Measurements from ENCODE around the gene SECTM1. TPM values are rescaled to one million over a fixed set of nuclear protein-coding genes. Genes with fewer than 3 reads are reported as not detected.

SECTM1 gene
- total RNA-seq, 5 donors from 2014 or later (not counting 1 experiment from before 2014, with no cell fraction given): 1.3 to 5.1 (median 4.4) TPM

- Mint-ChIP-seq H3K36me3 (peaks cover 4% of the 10 kb centered on the region), H3K27ac (peak overlapping the region; percentile 91 to 95), H3K4me3 (peak overlapping the region in 2 of 3 donors; percentile 86 to 88), H3K9me3 (no peaks in the 10 kb centered on the region), H3K27me3 (no peaks in the 10 kb centered on the region), H3K4me1 (peaks cover 23 to 27% (median 27%) of the 10 kb centered on the region in 3 donors)
- Histone ChIP-seq H3K4me3 (ENCODE audit: control insufficient read depth in 1 of 2, extremely low read depth in 1 of 2, low read length in 1 of 2) (peak overlapping the region; percentile 67 to 95), H3K27ac (ENCODE audit: low read length) (peak overlapping the region; percentile 73), H3K4me1 (ENCODE audit: control insufficient read depth in 1 of 2, extremely low read depth in 1 of 2, insufficient read depth in 2 of 2, low read length in 2 of 2) (peaks cover 10 to 68% of the 10 kb centered on the region in 2 experiments), H3K27me3 (replicated peaks in 1 of 2; ENCODE audit: control insufficient read depth in 2 of 2, extremely low read depth in 1 of 2, insufficient read depth in 2 of 2, low read length in 1 of 2) (peaks cover 0 to 7% of the 10 kb centered on the region in 2 experiments), H3K36me3 (ENCODE audit: control insufficient read depth in 2 of 2, extremely low read depth in 1 of 2, insufficient read depth in 1 of 2, low read length in 1 of 2) (peaks cover 4 to 16% of the 10 kb centered on the region in 2 donors), H3K9me3 (no peaks in the 10 kb centered on the region)
- 34% methylated on average over 16 of the region's 29 CpGs for WGBS (ENCODE audit: insufficient coverage)
- DNase-seq (peak in 5 of 35 experiments; percentile 23 to 53 (median 45)), ATAC-seq (replicated peaks in 1 of 4) (peak; percentile 26 to 34 (median 32))
- ChIA-PET POLR2A (interaction anchor here (0.6 to 0.8 kb wide), 4 partner anchors 10 to 24 kb away, joined by 3 to 6 read pairs (median 4); no protein-coding TSS in a partner anchor), CTCF (interaction anchor here (0.6 to 1.3 kb wide), 7 partner anchors 15 to 111 kb away, joined by 3 to 6 read pairs (median 3); no protein-coding TSS in a partner anchor)
Measured at GRCh38 chr17:82316651-82317393, 16.7 kb downstream of the SECTM1 start.

- Mint-ChIP-seq H3K4me3 (peak overlapping the region in 2 of 3 donors; percentile 86 to 88), H3K27ac (peak overlapping the region; percentile 91 to 95)
- POLR2A ChIA-PET: no interaction called here
Measured at GRCh38 chr17:82315703-82316358, 17.7 kb downstream of the SECTM1 start.

GRCh38 chr17:82314727-82315605 is 18.6 kb downstream of the SECTM1 start:
- H3K9me3 Mint-ChIP-seq: no peaks in the 10 kb centered on the region
- H3K36me3 ChIP-seq (ENCODE audit: control insufficient read depth in 2 of 2, extremely low read depth in 1 of 2, insufficient read depth in 1 of 2, low read length in 1 of 2): peaks cover 4 to 16% of the 10 kb centered on the region in 2 donors
- H3K27ac ChIP-seq (ENCODE audit: low read length): peak overlapping the region; percentile 49
- POLR2A ChIA-PET: interaction anchor here in 1 of 2 donors (0.5 kb wide), 1 partner anchor 20 kb away, joined by 4 read pairs; no protein-coding TSS in a partner anchor
- peak overlapping the region in 2 of 3 donors; percentile 86 to 88 for H3K4me3 Mint-ChIP-seq
- peaks cover 4% of the 10 kb centered on the region for H3K36me3 Mint-ChIP-seq
- CTCF ChIA-PET: no interaction called here
- peak overlapping the region; percentile 67 to 95 for H3K4me3 ChIP-seq (ENCODE audit: control insufficient read depth in 1 of 2, extremely low read depth in 1 of 2, low read length in 1 of 2)
- 69% methylated on average over 27 of the region's 32 CpGs for WGBS (ENCODE audit: insufficient coverage)
- H3K27me3 Mint-ChIP-seq: no peaks in the 10 kb centered on the region
- H3K4me1 Mint-ChIP-seq: peaks cover 18 to 24% (median 19%) of the 10 kb centered on the region in 3 donors
- no peak for ATAC-seq (replicated peaks in 1 of 4)
- H3K9me3 ChIP-seq: no peaks in the 10 kb centered on the region
- H3K27me3 ChIP-seq (replicated peaks in 1 of 2; ENCODE audit: control insufficient read depth in 2 of 2, extremely low read depth in 1 of 2, insufficient read depth in 2 of 2, low read length in 1 of 2): peaks cover 0 to 9% of the 10 kb centered on the region in 2 experiments
- H3K4me1 ChIP-seq (ENCODE audit: control insufficient read depth in 1 of 2, extremely low read depth in 1 of 2, insufficient read depth in 2 of 2, low read length in 2 of 2): peaks cover 9 to 51% of the 10 kb centered on the region in 2 experiments
- peak overlapping the region in 1 of 2 donors; percentile 91 for H3K27ac Mint-ChIP-seq
- DNase-seq: no peak

More at GRCh38 chr17:82315703-82316358, 17.7 kb downstream of the SECTM1 start:
- DNase-seq: peak in 32 of 35 experiments; percentile 32 to 73 (median 55)
- peak; percentile 58 to 72 (median 66) for ATAC-seq (replicated peaks in 1 of 4)
- Mint-ChIP-seq H3K27me3 (no peaks in the 10 kb centered on the region), H3K4me1 (peaks cover 18 to 23% (median 20%) of the 10 kb centered on the region in 3 donors), H3K9me3 (no peaks in the 10 kb centered on the region), H3K36me3 (peaks cover 4% of the 10 kb centered on the region)
- CTCF ChIA-PET: no interaction called here
- Histone ChIP-seq H3K4me1 (ENCODE audit: control insufficient read depth in 1 of 2, extremely low read depth in 1 of 2, insufficient read depth in 2 of 2, low read length in 2 of 2) (peaks cover 9 to 59% of the 10 kb centered on the region in 2 experiments), H3K4me3 (ENCODE audit: control insufficient read depth in 1 of 2, extremely low read depth in 1 of 2, low read length in 1 of 2) (peak overlapping the region; percentile 67 to 95), H3K36me3 (ENCODE audit: control insufficient read depth in 2 of 2, extremely low read depth in 1 of 2, insufficient read depth in 1 of 2, low read length in 1 of 2) (peaks cover 4 to 16% of the 10 kb centered on the region in 2 donors), H3K9me3 (no peaks in the 10 kb centered on the region), H3K27ac (ENCODE audit: low read length) (peak overlapping the region; percentile 73), H3K27me3 (replicated peaks in 1 of 2; ENCODE audit: control insufficient read depth in 2 of 2, extremely low read depth in 1 of 2, insufficient read depth in 2 of 2, low read length in 1 of 2) (peaks cover 0 to 5% of the 10 kb centered on the region in 2 experiments)
- under 1% methylated on average over 32 of the region's 36 CpGs for WGBS (ENCODE audit: insufficient coverage)

- Histone ChIP-seq H3K4me1 (ENCODE audit: control insufficient read depth in 1 of 2, extremely low read depth in 1 of 2, insufficient read depth in 2 of 2, low read length in 2 of 2) (peaks cover 9 to 51% of the 10 kb centered on the region in 2 experiments), H3K36me3 (ENCODE audit: control insufficient read depth in 2 of 2, extremely low read depth in 1 of 2, insufficient read depth in 1 of 2, low read length in 1 of 2) (peaks cover 4 to 16% of the 10 kb centered on the region in 2 donors), H3K27ac (ENCODE audit: low read length) (peak overlapping the region; percentile 29), H3K9me3 (no peaks in the 10 kb centered on the region), H3K4me3 (ENCODE audit: control insufficient read depth in 1 of 2, extremely low read depth in 1 of 2, low read length in 1 of 2) (no peak overlapping the region), H3K27me3 (replicated peaks in 1 of 2; ENCODE audit: control insufficient read depth in 2 of 2, extremely low read depth in 1 of 2, insufficient read depth in 2 of 2, low read length in 1 of 2) (peaks cover 0 to 9% of the 10 kb centered on the region in 2 experiments)
- H3K36me3 Mint-ChIP-seq: peaks cover 4% of the 10 kb centered on the region
- no peaks in the 10 kb centered on the region for H3K9me3 Mint-ChIP-seq
- peak overlapping the region in 1 of 2 donors; percentile 91 for H3K27ac Mint-ChIP-seq
- no peak for DNase-seq
- ChIA-PET CTCF (no interaction called here), POLR2A (interaction anchor here in 1 of 2 donors (0.6 kb wide), 1 partner anchor 68 kb away, joined by 3 read pairs; no protein-coding TSS in a partner anchor)
- ATAC-seq (replicated peaks in 1 of 4): no peak
- peaks cover 19 to 27% (median 19%) of the 10 kb centered on the region in 3 donors for H3K4me1 Mint-ChIP-seq
- no peak overlapping the region for H3K4me3 Mint-ChIP-seq
- 84% methylated on average over 19 of the region's 27 CpGs for WGBS (ENCODE audit: insufficient coverage)
- H3K27me3 Mint-ChIP-seq: no peaks in the 10 kb centered on the region
Measured at GRCh38 chr17:82314012-82314726, 19.4 kb downstream of the SECTM1 start.

DNA sequence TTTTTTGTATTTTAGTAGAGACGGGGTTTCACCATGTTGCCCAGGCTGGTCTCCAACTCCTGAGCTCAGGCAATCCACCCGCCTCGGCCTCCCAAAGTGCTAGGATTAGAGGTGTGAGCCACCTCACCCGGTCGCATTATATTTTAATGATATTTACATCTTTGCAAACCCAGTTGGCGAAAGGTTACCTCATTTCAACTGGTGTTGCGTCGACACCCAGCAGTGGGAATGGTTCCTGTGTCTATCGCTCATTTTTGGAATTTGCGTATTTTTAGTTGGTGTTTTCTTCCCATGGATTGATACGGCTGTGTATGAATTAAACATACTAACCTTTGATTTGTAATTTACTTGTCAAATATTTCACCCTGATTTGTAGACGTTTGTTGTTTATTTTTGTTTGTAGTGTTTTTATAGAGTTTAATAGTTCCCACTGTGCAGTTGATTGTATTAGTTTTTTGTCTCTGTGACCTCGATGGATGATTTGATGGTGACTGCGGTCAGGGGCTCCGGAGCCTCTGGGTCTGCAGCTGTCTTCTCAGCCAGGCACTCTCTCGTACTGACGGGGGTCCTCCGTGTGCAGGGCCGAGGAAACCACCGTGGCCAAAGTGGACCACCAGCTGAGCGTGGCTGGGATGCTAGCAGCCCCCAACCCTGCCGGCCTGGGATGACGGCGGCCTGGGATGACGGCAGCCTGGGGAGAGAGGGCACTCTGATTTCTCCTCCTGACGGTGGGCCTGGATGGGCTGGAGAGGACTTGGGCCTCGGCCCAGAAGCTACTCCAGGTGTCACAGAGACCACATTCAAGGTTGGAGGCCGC is 20.2 kb downstream of the SECTM1 start:
- Histone ChIP-seq H3K4me3 (ENCODE audit: control insufficient read depth in 1 of 2, extremely low read depth in 1 of 2, low read length in 1 of 2) (no peak overlapping the region), H3K27me3 (replicated peaks in 1 of 2; ENCODE audit: control insufficient read depth in 2 of 2, extremely low read depth in 1 of 2, insufficient read depth in 2 of 2, low read length in 1 of 2) (peaks cover 0 to 9% of the 10 kb centered on the region in 2 experiments), H3K9me3 (no peaks in the 10 kb centered on the region), H3K27ac (ENCODE audit: low read length) (no peak overlapping the region), H3K36me3 (ENCODE audit: control insufficient read depth in 2 of 2, extremely low read depth in 1 of 2, insufficient read depth in 1 of 2, low read length in 1 of 2) (peaks cover 4 to 16% of the 10 kb centered on the region in 2 donors), H3K4me1 (ENCODE audit: control insufficient read depth in 1 of 2, extremely low read depth in 1 of 2, insufficient read depth in 2 of 2, low read length in 2 of 2) (peaks cover 9 to 46% of the 10 kb centered on the region in 2 experiments)
- peaks cover 19 to 27% (median 19%) of the 10 kb centered on the region in 3 donors for H3K4me1 Mint-ChIP-seq
- H3K27ac Mint-ChIP-seq: peak overlapping the region; percentile 17 to 91
- 90% methylated on average over 17 of the region's 28 CpGs for WGBS (ENCODE audit: insufficient coverage)
- H3K27me3 Mint-ChIP-seq: no peaks in the 10 kb centered on the region
- ATAC-seq (replicated peaks in 1 of 4) (no peak), DNase-seq (no peak)
- POLR2A ChIA-PET: interaction anchor here in 1 of 2 donors (0.6 kb wide), 1 partner anchor 67 kb away, joined by 3 read pairs; no protein-coding TSS in a partner anchor
- no peak overlapping the region for H3K4me3 Mint-ChIP-seq
- H3K9me3 Mint-ChIP-seq: no peaks in the 10 kb centered on the region
- CTCF ChIA-PET: no interaction called here
- peaks cover 4% of the 10 kb centered on the region for H3K36me3 Mint-ChIP-seq

Measured in T-cell (primary cell).